SU-DHL-6 (cell line): ENCODE results near the gene SWT1.

Experiments used
- H2AFZ ChIP-seq: fragments of 200-600 bp; sonication (generic); 2 replicates; pipeline ENCODE4 v1.6.1; 2014; ENCODE audit warnings: low read depth, mild to moderate bottlenecking, moderate library complexity, mixed read lengths, antibody characterized with exemption, low read length; ENCODE audit not compliant: severe bottlenecking
- H3F3A ChIP-seq: fragments of 200-600 bp; shearing (Covaris generic); 2 replicates; pipeline ENCODE4 v1.6.0; 2016; ENCODE audit warnings: antibody characterized with exemption, mild to moderate bottlenecking; ENCODE audit not compliant: insufficient read depth
- H3K27ac ChIP-seq: fragments of 200-600 bp; sonication (generic); 2 replicates; pipeline ENCODE4 v1.5.1; 2016; ENCODE audit warnings: low read depth, mild to moderate bottlenecking, low read length, moderate library complexity, mixed read lengths
- H3K27me3 ChIP-seq: fragments of 200-600 bp; sonication (generic), shearing (Covaris generic); 2 replicates; pipeline ENCODE4 v1.6.0; 2014; ENCODE audit warnings: mild to moderate bottlenecking, low read length
- H3K36me3 ChIP-seq: fragments of 200-600 bp; sonication (generic); 2 replicates; pipeline ENCODE4 v1.6.1; 2014; ENCODE audit warnings: mild to moderate bottlenecking, low read length, mixed read lengths
- H3K4me2 ChIP-seq: fragments of 300-600, 200-600 bp; shearing (Covaris generic), sonication (generic); 2 replicates; pipeline ENCODE4 v1.6.0; 2014; ENCODE audit warnings: low read length, low read depth, mild to moderate bottlenecking; ENCODE audit not compliant: poor library complexity, severe bottlenecking
- H3K4me3 ChIP-seq: fragments of 200-600 bp; sonication (generic); 2 replicates; pipeline ENCODE4 v1.5.1; 2014; ENCODE audit warnings: antibody characterized with exemption, low read length, mild to moderate bottlenecking, mixed read lengths; ENCODE audit not compliant: insufficient read depth, poor library complexity, severe bottlenecking
- H3K79me2 ChIP-seq: fragments of 200-600 bp; sonication (generic); 2 replicates; pipeline ENCODE4 v1.6.1; 2014; ENCODE audit warnings: mild to moderate bottlenecking, low read length, moderate library complexity; ENCODE audit not compliant: insufficient read depth
- H3K9ac ChIP-seq: fragments of 200-600 bp; sonication (generic); 2 replicates; pipeline ENCODE4 v1.7.0; 2014; ENCODE audit warnings: mild to moderate bottlenecking, low read length
- H3K9me2 ChIP-seq: fragments of 200-600 bp; sonication (generic); replicated peaks from 2 replicates; pipeline ENCODE4 v1.6.1; 2014; ENCODE audit warnings: low read length; ENCODE audit not compliant: insufficient read depth
- H3K9me3 ChIP-seq: fragments of 200-600 bp; sonication (generic); 2 replicates; pipeline ENCODE4 v1.6.1; 2014; ENCODE audit warnings: low read length, mixed read lengths; ENCODE audit not compliant: insufficient read depth
- H4K20me1 ChIP-seq: fragments of 200-600 bp; sonication (generic); 2 replicates; pipeline ENCODE4 v1.6.1; 2014; ENCODE audit warnings: low read depth, mild to moderate bottlenecking, antibody characterized with exemption, low read length, moderate library complexity, mixed read lengths
- CTCF ChIP-seq: fragments of 200-600 bp; sonication (generic); IDR thresholded peaks from one replicate; pipeline ENCODE4 v1.5.1; 2017; ENCODE audit warnings: antibody characterized with exemption, mild to moderate bottlenecking, low read length, moderate library complexity; ENCODE audit not compliant: insufficient read depth, poor library complexity, severe bottlenecking
- EZH2phosphoT487 ChIP-seq: fragments of 200-600 bp; sonication (generic), shearing (Covaris generic); conservative IDR thresholded peaks from 2 replicates; pipeline ENCODE4 v1.6.1; 2018; ENCODE audit warnings: mild to moderate bottlenecking, antibody characterized with exemption, low read length, moderate library complexity, mixed read lengths

SWT1 gene

DNA sequence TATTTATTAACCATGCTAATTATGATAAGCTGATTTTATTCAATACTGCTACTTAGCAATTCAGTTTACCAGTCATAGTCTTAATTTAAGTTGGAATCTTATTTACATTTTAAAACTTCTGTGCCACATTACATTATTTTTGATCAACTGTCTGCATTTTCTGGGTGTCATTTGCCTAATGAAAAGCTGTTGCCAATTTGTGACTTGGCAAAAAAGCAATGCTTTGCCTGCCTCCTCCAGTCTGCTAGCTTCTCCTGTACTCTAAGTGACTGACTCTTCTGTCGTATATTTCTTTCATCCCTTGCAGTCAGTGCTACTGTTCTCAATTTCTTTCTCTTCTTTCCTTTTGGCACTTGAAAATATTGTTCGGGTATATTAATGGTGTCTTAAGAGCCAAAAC is 165.7 kb downstream of the SWT1 start:
- H3K27ac ChIP-seq: no peak overlapping the region
- no peaks in the 10 kb centered on the region for H3K79me2 ChIP-seq
- peaks cover 6% of the 10 kb centered on the region for H3F3A ChIP-seq
- H3K4me3 ChIP-seq: no peak overlapping the region
- H3K36me3 ChIP-seq: no peaks in the 10 kb centered on the region
- no peak overlapping the region for H3K9ac ChIP-seq
- no peaks in the 10 kb centered on the region for H4K20me1 ChIP-seq
- TF ChIP-seq EZH2phosphoT487: no peak
- TF ChIP-seq CTCF: no peak
- H3K4me2 ChIP-seq: no peak overlapping the region
- no peaks in the 10 kb centered on the region for H3K9me2 ChIP-seq
- no peaks in the 10 kb centered on the region for H3K9me3 ChIP-seq
- no peak overlapping the region for H2AFZ ChIP-seq
- no peaks in the 10 kb centered on the region for H3K27me3 ChIP-seq

- H3F3A ChIP-seq: no peaks in the 10 kb centered on the region
Measured at GRCh38 chr1:185324118-185324517, 167.2 kb downstream of the SWT1 start.

DNA sequence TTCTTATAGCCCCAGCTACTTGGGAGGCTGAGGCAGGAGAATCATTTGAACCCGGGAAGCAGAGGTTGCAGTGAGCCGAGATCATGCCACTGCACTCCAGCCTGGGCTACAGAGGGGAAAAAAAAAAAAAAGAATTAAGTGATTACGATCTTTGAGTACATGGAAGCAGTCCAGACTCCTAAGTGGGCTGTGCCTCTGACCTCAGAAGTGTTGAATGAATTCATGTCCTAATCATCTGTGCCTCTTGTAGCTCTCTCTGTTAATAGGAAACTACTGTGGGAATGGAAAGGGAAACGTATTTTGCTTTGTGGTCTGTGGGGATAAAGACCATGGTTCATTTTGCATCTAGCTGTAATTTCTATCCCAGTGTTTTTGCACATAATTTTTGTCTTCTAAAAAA is 168.4 kb downstream of the SWT1 start:
- H3K27ac ChIP-seq: no peak overlapping the region
- H3K4me2 ChIP-seq: no peak overlapping the region
- no peaks in the 10 kb centered on the region for H3K9me3 ChIP-seq
- no peaks in the 10 kb centered on the region for H4K20me1 ChIP-seq
- no peak overlapping the region for H2AFZ ChIP-seq
- H3K4me3 ChIP-seq: no peak overlapping the region
- H3F3A ChIP-seq: no peaks in the 10 kb centered on the region
- H3K79me2 ChIP-seq: no peaks in the 10 kb centered on the region
- TF ChIP-seq CTCF (no peak), EZH2phosphoT487 (no peak)
- H3K9ac ChIP-seq: no peak overlapping the region
- no peaks in the 10 kb centered on the region for H3K36me3 ChIP-seq
- no peaks in the 10 kb centered on the region for H3K27me3 ChIP-seq
- no peaks in the 10 kb centered on the region for H3K9me2 ChIP-seq

More at GRCh38 chr1:185324118-185324517, 167.2 kb downstream of the SWT1 start:
- Histone ChIP-seq H3K4me3 (no peak overlapping the region), H3K36me3 (no peaks in the 10 kb centered on the region), H3K27me3 (no peaks in the 10 kb centered on the region), H3K4me2 (no peak overlapping the region), H3K27ac (no peak overlapping the region), H2AFZ (no peak overlapping the region), H3K9me2 (no peaks in the 10 kb centered on the region), H3K9me3 (no peaks in the 10 kb centered on the region), H3K79me2 (no peaks in the 10 kb centered on the region), H4K20me1 (no peaks in the 10 kb centered on the region), H3K9ac (no peak overlapping the region)
- TF ChIP-seq CTCF: no peak
- TF ChIP-seq EZH2phosphoT487: no peak

DNA sequence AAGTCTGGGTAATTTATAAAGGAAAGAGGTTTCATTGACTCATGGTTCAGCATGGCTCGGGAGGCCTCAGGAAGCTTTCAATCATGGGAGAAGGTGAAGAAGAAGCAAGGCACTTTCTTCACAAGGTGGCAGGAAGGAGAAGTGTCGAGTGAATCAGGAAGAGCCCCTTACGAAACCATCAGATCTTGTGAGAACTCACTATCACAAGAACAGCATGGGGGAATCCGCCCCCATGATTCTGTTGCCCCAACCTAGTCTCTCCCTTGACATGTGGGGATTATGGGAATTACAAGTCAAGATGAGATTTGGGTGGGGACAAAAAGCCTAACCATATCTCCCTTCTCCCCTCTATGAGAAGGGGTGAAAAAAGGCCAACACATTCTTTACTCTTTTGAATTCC is 171.3 kb downstream of the SWT1 start:
- Histone ChIP-seq H3K27ac (no peak overlapping the region), H3F3A (no peaks in the 10 kb centered on the region), H3K9ac (no peak overlapping the region), H4K20me1 (no peaks in the 10 kb centered on the region), H3K79me2 (no peaks in the 10 kb centered on the region), H2AFZ (no peak overlapping the region), H3K9me3 (no peaks in the 10 kb centered on the region), H3K27me3 (no peaks in the 10 kb centered on the region), H3K4me2 (no peak overlapping the region), H3K4me3 (no peak overlapping the region), H3K36me3 (no peaks in the 10 kb centered on the region), H3K9me2 (no peaks in the 10 kb centered on the region)
- TF ChIP-seq EZH2phosphoT487 (no peak), CTCF (no peak)
